ENCODE data around the gene XPR1. TPM values are rescaled to one million over a fixed set of nuclear protein-coding genes. Genes with fewer than 3 reads are reported as not detected.
"Not testable (repeated sequence)": the region's sequence is repeated elsewhere in the genome, so short reads cannot be mapped to it uniquely, and the experiment has no call there.

The XPR1 gene
- total RNA-seq, 3 donors from 2014 or later (not counting 1 experiment from before 2014, with no cell fraction given), result 14.8 to 18.2 (median 16.7) TPM

DNA sequence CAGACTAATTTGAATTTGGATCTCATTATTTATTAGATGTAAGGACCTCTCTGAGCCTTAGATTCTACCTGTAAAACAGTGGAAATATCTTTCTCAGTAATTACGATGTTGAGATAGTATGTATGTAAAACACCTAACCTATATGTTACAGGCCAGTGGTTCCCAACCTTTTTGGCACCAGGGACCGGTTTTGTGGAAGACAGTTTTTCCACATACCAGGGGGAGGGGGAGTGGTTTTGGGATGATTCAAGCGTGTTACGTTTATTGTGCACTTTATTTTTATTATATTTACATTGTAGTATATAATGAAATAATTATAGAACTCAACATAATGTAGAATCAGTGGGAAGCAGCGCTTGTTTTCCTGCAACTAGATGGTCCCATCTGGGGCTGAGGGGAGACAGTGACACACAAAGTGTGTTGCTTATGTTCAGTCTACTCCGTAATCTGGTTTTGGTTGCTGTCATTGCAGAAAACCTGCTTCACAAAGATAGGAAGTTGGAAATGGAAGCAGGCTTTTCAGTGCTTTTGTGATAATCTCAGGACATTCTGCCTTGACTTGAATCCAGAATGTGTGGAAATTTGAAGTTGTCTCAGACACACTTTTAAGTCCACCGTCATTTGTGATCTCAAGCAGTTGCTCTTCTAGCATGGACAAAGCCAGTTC is 12.8 kb downstream of the XPR1 start:
- intact Hi-C loops (cut with micrococcal nuclease), result no loop called here
- DNase-seq (no peak), ATAC-seq (no peak)
- Histone ChIP-seq H3K4me1 (ENCODE audit: control insufficient read depth, insufficient read depth, low read length) (no peaks in the 10 kb centered on the region), H3K36me3 (ENCODE audit: control insufficient read depth, insufficient read depth, low read length) (no peaks in the 10 kb centered on the region), H3K27ac (ENCODE audit: low read length) (no peak overlapping the region), H3K9me3 (ENCODE audit: control insufficient read depth, insufficient read depth, low read length) (no peaks in the 10 kb centered on the region), H3K4me3 (ENCODE audit: low read length) (no peak overlapping the region), H3K27me3 (ENCODE audit: control insufficient read depth, insufficient read depth, low read length) (no peaks in the 10 kb centered on the region)
- Mint-ChIP-seq H3K4me1 (peaks cover 21 to 30% of the 10 kb centered on the region in 2 donors), H3K4me3 (no peak overlapping the region), H3K27me3 (ENCODE audit: low read depth in 2 of 2) (no peaks in the 10 kb centered on the region), H3K9me3 (no peaks in the 10 kb centered on the region), H3K36me3 (no peaks in the 10 kb centered on the region), H3K27ac (no peak overlapping the region)
- WGBS (ENCODE audit: insufficient coverage), result 98% methylated on average over 3 of the region's 7 CpGs
- TF ChIP-seq CTCF (IDR thresholded peaks at IDR 0.05), result no peak

DNA sequence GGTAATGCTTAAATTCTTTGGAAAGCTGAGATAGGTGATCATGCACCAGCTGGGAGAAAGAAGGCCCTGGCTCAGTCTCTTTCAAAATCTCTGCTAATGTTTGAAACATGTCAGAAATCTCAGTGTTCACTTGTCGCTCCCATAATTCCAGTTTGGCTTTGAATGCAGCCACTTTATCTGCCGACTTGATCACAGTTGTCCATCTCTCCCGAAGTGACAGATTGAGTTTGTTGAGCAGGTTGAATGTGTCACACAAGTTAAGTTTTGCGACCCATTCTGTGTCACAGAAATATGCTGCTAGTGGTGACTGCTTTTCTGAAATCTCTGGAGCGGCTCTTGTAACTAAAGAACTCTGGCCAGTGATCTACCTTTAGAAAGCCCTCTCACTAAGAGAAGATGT is 13.4 kb downstream of the XPR1 start:
- DNase-seq; intact Hi-C loops (cut with micrococcal nuclease); H3K27me3 Mint-ChIP-seq (ENCODE audit: low read depth in 2 of 2); H3K9me3 Mint-ChIP-seq; H3K4me3 Mint-ChIP-seq; H3K4me3 ChIP-seq (ENCODE audit: low read length); H3K36me3 Mint-ChIP-seq; H3K9me3 ChIP-seq (ENCODE audit: control insufficient read depth, insufficient read depth, low read length); ATAC-seq; H3K36me3 ChIP-seq (ENCODE audit: control insufficient read depth, insufficient read depth, low read length); H3K4me1 ChIP-seq (ENCODE audit: control insufficient read depth, insufficient read depth, low read length); H3K27ac ChIP-seq (ENCODE audit: low read length); H3K27ac Mint-ChIP-seq; H3K27me3 ChIP-seq (ENCODE audit: control insufficient read depth, insufficient read depth, low read length): not testable (repeated sequence)
- peaks cover 24 to 30% of the 10 kb centered on the region in 2 donors for H3K4me1 Mint-ChIP-seq
- WGBS (ENCODE audit: insufficient coverage), result over 99% methylated on average over 5 of the region's 5 CpGs

- no peaks in the 10 kb centered on the region for H3K36me3 ChIP-seq (ENCODE audit: control insufficient read depth, insufficient read depth, low read length)
- no peaks in the 10 kb centered on the region for H3K4me1 ChIP-seq (ENCODE audit: control insufficient read depth, insufficient read depth, low read length)
- TF ChIP-seq CTCF (IDR thresholded peaks at IDR 0.05), result no peak
- no peak overlapping the region for H3K27ac Mint-ChIP-seq
- intact Hi-C loops (cut with micrococcal nuclease), result no loop called here
- DNase-seq (no peak), ATAC-seq (no peak)
- 95% methylated on average over 5 of the region's 5 CpGs for WGBS (ENCODE audit: insufficient coverage)
- H3K27ac ChIP-seq (ENCODE audit: low read length), result no peak overlapping the region
- no peaks in the 10 kb centered on the region for H3K27me3 Mint-ChIP-seq (ENCODE audit: low read depth in 2 of 2)
- no peaks in the 10 kb centered on the region for H3K27me3 ChIP-seq (ENCODE audit: control insufficient read depth, insufficient read depth, low read length)
- peaks cover 24 to 28% of the 10 kb centered on the region in 2 donors for H3K4me1 Mint-ChIP-seq
- no peaks in the 10 kb centered on the region for H3K36me3 Mint-ChIP-seq
- H3K4me3 Mint-ChIP-seq, result no peak overlapping the region
- H3K9me3 ChIP-seq (ENCODE audit: control insufficient read depth, insufficient read depth, low read length), result no peaks in the 10 kb centered on the region
- H3K9me3 Mint-ChIP-seq, result no peaks in the 10 kb centered on the region
- no peak overlapping the region for H3K4me3 ChIP-seq (ENCODE audit: low read length)
These were observed 14.3 kb downstream of the XPR1 start for GRCh38 chr1:180646093-180646492.

GRCh38 chr1:180646547-180646946 is 14.7 kb downstream of the XPR1 start:
- ATAC-seq, result no peak
- Mint-ChIP-seq H3K27me3 (ENCODE audit: low read depth in 2 of 2) (no peaks in the 10 kb centered on the region), H3K4me1 (peaks cover 24 to 28% of the 10 kb centered on the region in 2 donors), H3K27ac (no peak overlapping the region), H3K4me3 (no peak overlapping the region), H3K9me3 (no peaks in the 10 kb centered on the region), H3K36me3 (no peaks in the 10 kb centered on the region)
- WGBS (ENCODE audit: insufficient coverage), result 88% methylated on average over 4 of the region's 4 CpGs
- no peaks in the 10 kb centered on the region for H3K27me3 ChIP-seq (ENCODE audit: control insufficient read depth, insufficient read depth, low read length)
- H3K4me3 ChIP-seq (ENCODE audit: low read length), result no peak overlapping the region
- no peak for TF ChIP-seq CTCF (IDR thresholded peaks at IDR 0.05)
- no peaks in the 10 kb centered on the region for H3K36me3 ChIP-seq (ENCODE audit: control insufficient read depth, insufficient read depth, low read length)
- no peaks in the 10 kb centered on the region for H3K4me1 ChIP-seq (ENCODE audit: control insufficient read depth, insufficient read depth, low read length)
- H3K9me3 ChIP-seq (ENCODE audit: control insufficient read depth, insufficient read depth, low read length), result no peaks in the 10 kb centered on the region
- DNase-seq, result no peak
- no peak overlapping the region for H3K27ac ChIP-seq (ENCODE audit: low read length)
- intact Hi-C loops (cut with micrococcal nuclease), result no loop called here

Data from natural killer cell (primary cell).